ENCODE data around the gene CCDC182. TPM values are rescaled to one million over a fixed set of nuclear protein-coding genes. Genes with fewer than 3 reads are reported as not detected.
A peak's percentile ranks its signal among the peaks of the same experiment; 100 is the strongest.

Gene CCDC182
- total and polyA plus RNA-seq, 2 of the 13 experiments (the other 11 are each of a cell fraction or from before 2014, with no cell fraction given) = not detected

DNA sequence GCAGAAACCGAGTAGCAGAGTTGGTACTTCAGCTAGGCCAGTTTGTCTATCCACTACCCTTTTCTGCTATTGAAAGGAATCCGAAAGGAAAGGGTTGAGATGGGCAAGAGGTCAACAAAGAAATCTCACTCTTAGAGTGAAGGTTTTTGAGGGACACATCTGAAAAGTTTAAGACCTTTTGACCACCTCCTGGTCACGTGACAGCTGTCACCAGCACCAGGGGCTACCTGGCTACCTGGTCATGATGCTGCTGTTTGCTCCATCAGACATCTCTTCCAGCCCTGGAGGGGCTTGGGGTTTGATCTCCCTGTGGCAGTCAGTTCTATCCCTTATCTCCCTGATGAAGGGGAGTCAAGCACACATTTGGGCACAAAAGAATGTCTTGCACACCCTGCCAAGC is 7.6 kb downstream of the CCDC182 start:
- FAIRE-seq (no peak), DNase-seq (ENCODE audit: low spot score) (no peak), ATAC-seq (no peak)
- WGBS (ENCODE audit: low lambda C conversion rate) = 13% methylated on average over 3 of the region's 3 CpGs
- no TSS peak for BruUV-seq (replicated peaks)
- H3K4me2 ChIP-seq (ENCODE audit: low read depth, low read length) = no peak overlapping the region
- H4K20me1 ChIP-seq (ENCODE audit: insufficient read depth, low read length) = no peaks in the 10 kb centered on the region
- H3K27ac ChIP-seq (ENCODE audit: extremely low read length, insufficient read depth, low read length) = no peak overlapping the region
- POLR2A ChIA-PET = no interaction called here
- intact Hi-C loops (cut with micrococcal nuclease; ENCODE audit: unreplicated experiment) (no loop called here), in situ Hi-C loops (cut with HindIII; ENCODE audit: extremely low pct_ligation_motif_present, low pct_unique_long_range_greater_than_20kb) (loop anchor here (5.0 kb wide), 1 partner anchor 600 kb away; no protein-coding TSS in a partner anchor)
- CTCF ChIA-PET (ENCODE audit: low intra/inter-chr PET ratio, low total read pairs) = no interaction called here
- H3K36me3 ChIP-seq (replicated peaks in 1 of 2; ENCODE audit: control insufficient read depth in 1 of 2, insufficient read depth in 2 of 2, low read length in 2 of 2) = no peaks in the 10 kb centered on the region
- TF ChIP-seq RAD51 (IDR thresholded peaks at IDR 0.05; ENCODE audit: borderline replicate concordance) (peak; percentile 88), HOXA7 (CRISPR knock-in tag; IDR thresholded peaks at IDR 0.05) (no peak), ZNF768 (CRISPR knock-in tag; IDR thresholded peaks at IDR 0.05) (no peak), ZNF660 (CRISPR knock-in tag; IDR thresholded peaks at IDR 0.05; ENCODE audit: borderline replicate concordance, low read depth) (no peak), POLR2AphosphoS2 (IDR thresholded peaks at IDR 0.05; ENCODE audit: low read depth, low read length) (no peak)
- TF ChIP-seq, protein P1, sequence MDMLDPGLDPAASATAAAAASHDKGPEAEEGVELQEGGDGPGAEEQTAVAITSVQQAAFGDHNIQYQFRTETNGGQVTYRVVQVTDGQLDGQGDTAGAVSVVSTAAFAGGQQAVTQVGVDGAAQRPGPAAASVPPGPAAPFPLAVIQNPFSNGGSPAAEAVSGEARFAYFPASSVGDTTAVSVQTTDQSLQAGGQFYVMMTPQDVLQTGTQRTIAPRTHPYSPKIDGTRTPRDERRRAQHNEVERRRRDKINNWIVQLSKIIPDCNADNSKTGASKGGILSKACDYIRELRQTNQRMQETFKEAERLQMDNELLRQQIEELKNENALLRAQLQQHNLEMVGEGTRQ (IDR thresholded peaks at IDR 0.05; ENCODE audit: low read depth, low read length) = peak; percentile 79
- TF ChIP-seq, protein P1 (CRISPR knock-in tag; IDR thresholded peaks at IDR 0.05; ENCODE audit: borderline replicate concordance) = no peak
- H3K79me2 ChIP-seq (ENCODE audit: insufficient read depth, low read length) = no peaks in the 10 kb centered on the region
- peaks cover 0 to 18% of the 10 kb centered on the region in 2 experiments; a peak in 2 of 5 replicates for H3K27me3 ChIP-seq (ENCODE audit: control insufficient read depth in 1 of 2, insufficient read depth in 2 of 2, low read length in 2 of 2)
- H3K4me1 ChIP-seq (ENCODE audit: insufficient read depth, low read length) = no peaks in the 10 kb centered on the region
- H3K9ac ChIP-seq (ENCODE audit: insufficient read depth, low read depth, low read length) = no peak overlapping the region
- H2AFZ ChIP-seq (ENCODE audit: low read length) = no peak overlapping the region
- H3K9me3 ChIP-seq (ENCODE audit: low read length) = no peaks in the 10 kb centered on the region
- H3K4me3 ChIP-seq (replicated peaks in 1 of 3; ENCODE audit: insufficient read depth in 1 of 3, low read depth in 2 of 3, low read length in 3 of 3) = no peak overlapping the region

Data from HepG2 (cell line).